Forelimb muscle (tissue), 1 donor: Measurements from ENCODE around the gene RUVBL1. TPM values are rescaled to one million over a fixed set of nuclear protein-coding genes. Genes with fewer than 3 reads are reported as not detected.

Experiments
- DNase-seq: peaks from one replicate; pipeline ENCODE4 v3.0.0-alpha.2; 2013; ENCODE audit warnings: low read depth
- polyA plus RNA-seq: library from polyadenylated mRNA; unstranded; fragments of 120-200 nt; gene quantifications from one replicate; pipeline ENCODE4 v1.2.1, GENCODE V29; 2013; ENCODE audit not compliant: insufficient read length

RUVBL1 gene
- polyA plus RNA-seq, 1 donor = 34.1 TPM

DNA sequence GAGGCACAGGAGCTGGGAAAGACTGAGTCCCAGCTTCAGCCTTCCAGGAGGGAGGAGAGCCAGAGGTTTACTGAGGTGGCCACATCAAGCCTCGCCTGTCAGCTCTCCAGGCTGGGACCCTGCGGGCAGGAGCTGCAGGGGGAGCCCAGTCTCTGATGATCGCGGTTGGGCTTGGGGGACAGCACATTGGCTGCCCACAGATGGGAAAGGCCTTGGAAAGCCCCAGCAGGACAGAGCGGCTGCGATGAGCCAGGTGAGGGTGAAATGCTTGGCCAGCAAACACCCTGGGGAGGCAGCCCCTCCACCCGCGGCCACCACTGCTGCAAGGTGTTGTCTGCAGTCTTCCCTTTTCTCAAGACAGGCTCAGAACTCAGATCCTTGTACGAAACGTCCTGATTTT is 40.2 kb downstream of the RUVBL1 start:
- DNase-seq = no peak

GRCh38 chr3:128082546-128082945 is 41.1 kb downstream of the RUVBL1 start:
- no peak for DNase-seq

DNA sequence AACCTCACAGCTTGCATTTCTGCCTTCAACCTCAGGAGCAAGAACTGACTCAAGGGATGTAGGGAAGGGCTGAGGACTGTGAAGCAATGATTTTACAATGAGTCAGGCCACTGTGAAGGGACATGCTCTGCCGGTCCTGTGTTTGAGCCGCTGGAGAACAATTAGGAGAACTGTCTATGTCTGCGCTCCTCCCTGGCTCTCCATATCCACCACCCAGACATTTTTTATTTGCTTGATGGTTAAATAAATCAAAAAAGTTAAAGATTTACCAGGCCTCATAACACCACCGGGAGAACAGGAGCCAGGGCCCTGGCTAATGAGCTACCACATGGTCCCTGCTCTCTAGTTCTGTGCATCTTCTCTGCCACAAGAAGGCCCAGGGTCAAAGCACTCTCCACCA is 41.8 kb downstream of the RUVBL1 start:
- DNase-seq = no peak

DNA sequence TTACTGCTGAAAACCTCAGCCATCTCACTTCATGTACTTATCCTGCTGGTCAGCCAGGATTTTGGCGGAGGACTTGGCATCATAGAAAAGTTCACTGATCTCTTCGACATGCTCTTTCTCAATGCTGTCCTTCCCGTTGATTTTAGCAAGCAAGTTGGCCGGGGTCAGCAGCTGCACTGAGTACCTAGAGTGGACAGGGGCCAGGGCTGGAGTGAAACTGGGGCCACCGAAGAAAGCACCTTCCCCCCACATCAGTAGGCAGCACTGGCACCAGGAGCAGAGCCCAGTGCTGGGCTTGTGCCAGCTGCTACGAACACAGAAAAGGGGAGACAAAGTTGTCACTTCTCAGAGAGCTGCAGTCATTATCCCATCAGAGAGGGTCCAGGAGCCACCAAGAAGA is 42.4 kb downstream of the RUVBL1 start:
- no peak for DNase-seq

- DNase-seq = no peak
Measured at GRCh38 chr3:128080323-128081080, 43.1 kb downstream of the RUVBL1 start.

GRCh38 chr3:128079823-128080222 is 43.8 kb downstream of the RUVBL1 start:
- no peak for DNase-seq

DNA sequence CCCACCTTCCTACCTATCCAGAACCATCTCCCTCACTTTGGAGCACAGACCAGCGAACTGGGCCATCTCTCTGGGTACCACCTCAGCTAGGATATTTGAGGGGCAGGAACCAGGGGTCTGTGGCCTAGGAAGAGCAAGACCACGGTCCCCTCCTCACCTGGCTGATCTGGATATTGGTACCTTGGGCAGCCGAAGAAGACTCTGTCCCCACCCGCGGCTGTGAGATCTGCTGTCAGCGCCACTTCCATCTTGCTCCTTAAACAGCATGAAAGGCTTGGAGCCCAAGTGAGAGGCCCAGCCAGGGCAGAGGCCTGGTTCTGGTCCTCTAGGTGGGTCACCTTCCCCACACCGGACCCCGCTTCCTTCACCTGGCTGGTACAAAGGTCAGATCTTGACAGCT is 44.7 kb downstream of the RUVBL1 start:
- no peak for DNase-seq

DNA sequence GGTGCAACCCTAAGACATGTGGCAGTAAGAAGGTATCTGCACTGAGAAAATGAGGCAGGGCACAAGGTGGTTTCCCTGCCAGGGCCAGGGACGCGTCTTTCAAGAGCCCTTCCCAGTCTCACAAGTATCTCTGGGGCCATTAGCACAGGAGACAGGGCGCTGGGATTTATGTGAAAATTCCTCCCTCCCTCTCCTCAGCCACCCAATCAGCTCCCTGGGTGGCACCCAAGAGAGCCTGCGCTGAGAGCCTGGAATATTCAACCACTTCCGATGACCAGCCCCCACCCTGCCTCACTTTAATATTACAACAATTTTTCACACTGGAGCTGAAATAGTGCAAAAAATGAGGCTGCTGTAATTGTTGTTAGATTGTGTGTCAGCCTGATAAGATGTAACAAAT is 45.3 kb downstream of the RUVBL1 start:
- no peak for DNase-seq

DNA sequence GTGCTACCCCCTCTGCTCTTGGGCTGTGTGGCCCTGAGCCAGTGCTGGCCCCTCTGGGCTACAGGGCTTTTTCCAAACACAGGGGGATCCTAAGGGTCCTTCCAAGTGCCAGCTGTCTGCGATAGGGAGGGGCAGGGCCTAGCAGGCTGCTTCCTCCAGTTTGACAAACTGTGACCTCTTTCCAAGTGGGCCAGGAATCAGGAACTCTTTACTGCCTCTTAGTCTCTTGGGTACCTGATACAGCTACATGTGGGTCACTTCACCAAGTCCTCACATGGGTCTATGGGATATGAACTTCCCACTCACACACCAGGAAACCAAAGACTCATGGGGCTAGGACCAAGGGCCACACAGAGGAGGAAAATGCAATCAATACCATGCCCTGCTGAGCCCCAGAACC is 45.9 kb downstream of the RUVBL1 start:
- no peak for DNase-seq

- DNase-seq = no peak
Measured at GRCh38 chr3:128077202-128077624, 46.4 kb downstream of the RUVBL1 start.

DNA sequence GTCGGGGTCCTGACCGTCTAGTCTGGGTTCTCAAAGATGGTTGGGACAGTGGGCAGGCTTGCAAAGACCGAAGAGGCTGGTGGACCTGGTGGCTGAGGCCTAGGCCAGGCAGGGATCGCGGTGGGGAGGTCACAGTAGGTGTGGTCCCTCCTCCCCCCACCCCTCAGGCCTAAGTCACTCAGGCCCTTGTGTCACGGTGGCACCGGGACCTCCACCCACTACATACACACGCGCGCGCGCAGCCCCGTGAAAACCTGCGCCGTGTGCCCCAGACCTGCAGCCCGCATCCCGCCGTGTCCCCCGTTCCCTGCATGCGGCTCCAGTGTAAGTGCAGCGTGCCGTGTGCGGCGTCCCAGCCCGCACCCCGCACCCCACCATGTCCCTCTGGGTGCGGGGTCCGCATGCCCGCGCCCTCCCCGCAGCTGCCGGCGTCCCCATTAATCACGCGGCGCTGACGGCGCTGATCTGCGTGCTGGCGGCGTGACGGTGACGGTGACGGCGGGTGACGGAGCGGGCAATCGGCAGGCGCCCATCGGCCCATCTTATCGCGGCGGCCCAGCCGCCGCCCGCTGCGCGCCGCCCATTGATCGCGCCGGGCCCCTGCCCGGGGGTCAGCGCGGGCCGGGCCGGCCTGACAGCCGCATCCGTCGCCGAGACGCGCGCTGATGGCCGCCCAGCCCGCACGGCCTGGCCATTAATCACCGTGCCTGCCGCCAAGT is 47.0 kb downstream of the RUVBL1 start:
- no peak for DNase-seq

DNA sequence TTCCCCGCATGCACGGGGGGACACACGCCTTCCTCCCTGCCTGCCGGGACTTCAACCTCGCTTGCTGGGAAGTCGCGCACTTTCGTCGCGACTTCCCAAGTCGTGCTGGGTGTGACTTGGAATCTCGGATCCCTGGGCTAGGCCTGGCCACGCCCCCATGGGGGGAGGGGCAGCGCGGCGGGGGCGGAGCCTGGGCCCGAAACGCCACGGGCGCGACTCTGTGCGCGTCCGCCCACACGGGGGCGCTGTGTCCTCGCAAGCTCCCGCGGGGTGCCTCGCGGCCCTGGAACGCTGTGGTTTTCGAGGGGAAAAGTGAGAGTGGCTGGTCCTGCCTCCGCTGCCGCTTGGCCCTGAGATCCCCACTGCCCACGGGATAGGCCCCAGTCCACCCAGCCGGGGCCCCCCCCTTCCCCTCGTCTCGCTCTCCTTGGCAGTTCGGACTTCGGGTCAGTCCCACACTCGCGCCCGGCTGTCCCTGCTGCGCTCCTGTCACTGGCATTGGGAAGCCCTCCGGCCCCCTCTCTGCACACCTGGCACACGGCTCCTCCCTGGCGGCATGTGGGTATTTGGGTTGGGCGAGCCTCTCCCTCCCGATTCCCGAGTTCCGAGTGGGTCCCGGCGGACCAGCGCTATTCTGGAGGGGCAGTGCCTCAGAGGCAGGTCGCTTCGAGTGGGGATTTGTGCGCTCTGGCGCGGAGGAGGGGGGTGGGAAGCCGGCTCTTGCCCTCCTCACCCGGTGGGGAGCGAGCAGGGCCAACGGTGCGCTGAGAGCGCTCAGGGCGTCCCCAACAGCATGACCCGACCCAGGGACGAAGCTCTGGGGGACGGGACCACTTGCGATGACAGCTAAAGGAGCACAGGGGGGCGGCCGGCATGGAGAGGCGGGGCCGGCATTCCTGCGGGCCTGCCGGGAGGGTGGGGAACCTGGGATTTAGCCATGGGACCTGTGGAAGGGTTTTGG is 47.8 kb downstream of the RUVBL1 start:
- peak; percentile 50 for DNase-seq

- DNase-seq = no peak
Measured at GRCh38 chr3:128074851-128075521, 48.6 kb downstream of the RUVBL1 start.

GRCh38 chr3:128073807-128074206 is 49.8 kb downstream of the RUVBL1 start:
- DNase-seq = no peak

DNA sequence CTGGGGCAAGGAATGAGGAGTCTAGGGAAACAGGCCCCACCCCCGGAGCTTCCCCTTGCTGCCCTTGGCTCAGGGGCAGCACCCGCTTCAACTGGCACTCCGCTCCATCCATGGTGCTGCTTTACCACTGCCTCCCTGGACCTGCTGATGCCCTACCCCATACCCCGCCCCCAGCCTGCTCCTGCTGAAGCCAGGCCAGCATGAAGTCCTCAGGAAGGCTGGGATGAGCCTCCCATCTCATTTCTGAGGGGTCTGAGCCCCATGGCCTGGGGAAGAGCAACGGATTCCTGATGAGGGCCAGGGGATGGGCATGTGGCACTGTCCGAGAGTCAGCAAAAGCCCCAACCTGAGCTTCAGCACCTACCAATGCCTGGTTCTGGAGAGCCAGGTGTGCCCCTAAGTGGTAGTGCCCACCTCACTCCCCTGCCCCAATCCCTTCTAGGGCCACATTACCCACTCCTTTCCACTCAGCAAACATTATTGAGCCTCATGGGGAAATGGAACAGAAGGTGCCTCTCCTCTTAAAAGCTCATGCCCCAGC is 50.4 kb downstream of the RUVBL1 start:
- DNase-seq = no peak

- DNase-seq = no peak
Measured at GRCh38 chr3:128072454-128073184, 51.0 kb downstream of the RUVBL1 start.

DNA sequence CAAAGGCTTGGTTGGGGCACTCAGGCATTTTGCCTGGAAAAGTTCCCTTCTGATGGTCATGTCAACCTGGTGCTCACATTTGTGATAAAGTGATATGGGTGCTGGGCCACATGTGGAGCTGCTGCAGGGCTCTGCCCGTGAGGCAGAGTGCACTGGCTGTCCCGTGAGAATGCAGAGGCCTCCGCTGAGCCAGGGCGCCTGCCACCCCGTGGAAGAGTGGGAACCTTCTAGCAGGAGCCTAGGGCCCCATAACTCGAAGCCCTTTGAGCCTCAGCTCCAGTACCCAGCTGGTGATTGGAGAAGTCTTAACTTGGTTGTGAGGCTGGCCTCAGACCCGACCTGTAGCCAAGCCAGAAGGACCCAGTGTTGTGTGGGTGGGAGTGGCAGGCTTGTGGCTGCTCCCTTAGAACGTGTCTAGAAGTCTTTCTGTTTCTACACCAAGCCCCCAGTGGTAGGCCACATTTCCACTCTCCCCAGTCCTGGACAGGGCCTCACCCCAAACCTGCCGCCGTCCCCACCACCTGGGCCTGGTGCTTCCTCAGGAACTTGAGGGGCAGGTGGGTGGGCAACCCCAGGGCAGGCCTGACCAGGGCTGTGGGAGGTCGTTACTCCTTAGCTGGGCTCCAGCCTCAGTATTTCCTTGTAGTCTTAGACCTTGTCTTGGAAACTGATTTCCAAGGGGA is 51.7 kb downstream of the RUVBL1 start:
- no peak for DNase-seq

DNA sequence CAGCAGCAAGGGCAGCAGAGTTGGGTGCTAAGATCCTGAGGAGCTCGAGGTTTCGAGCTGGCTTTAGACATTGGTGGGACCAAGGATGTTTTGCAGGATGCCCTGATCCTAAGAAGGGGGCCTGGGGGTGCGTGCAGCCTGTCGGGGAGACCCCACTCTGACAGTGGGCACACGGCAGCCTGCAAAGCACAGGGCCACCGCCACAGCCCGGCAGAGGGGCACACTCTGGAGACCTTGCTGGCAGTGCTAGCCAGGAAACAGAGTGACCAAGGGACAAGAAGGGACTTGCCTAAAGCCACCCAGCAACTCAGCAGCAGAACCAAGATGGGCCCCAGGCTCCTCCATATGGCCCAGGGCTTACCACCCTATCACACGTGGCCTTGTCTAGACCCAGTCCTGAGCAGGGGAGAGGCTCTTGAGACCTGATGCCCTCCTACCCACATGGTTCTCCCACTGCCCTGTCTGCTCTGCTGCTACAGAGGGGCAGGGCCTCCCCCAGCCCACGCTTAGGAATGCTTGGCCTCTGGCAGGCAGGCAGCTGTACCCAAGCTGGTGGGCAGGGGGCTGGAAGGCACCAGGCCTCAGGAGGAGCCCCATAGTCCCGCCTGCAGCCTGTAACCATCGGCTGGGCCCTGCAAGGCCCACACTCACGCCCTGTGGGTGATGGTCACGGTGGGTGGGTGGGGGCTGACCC is 52.6 kb downstream of the RUVBL1 start:
- no peak for DNase-seq

- DNase-seq = no peak
Measured at GRCh38 chr3:128069271-128069670, 54.3 kb downstream of the RUVBL1 start.
